Adrenal gland (tissue), 5 donors: ENCODE measurements around the gene DYNLT2.
"Not testable (repeated sequence)": the region's sequence is repeated elsewhere in the genome, so short reads cannot be mapped to it uniquely, and the experiment has no call there.

ENCODE experiments used
- CTCF ChIP-seq, 6 experiments: fragments of 450-650 bp in 4 of 6; fragments of 200-600 bp in 2 of 6; sonication (generic) in 1 of 6; IDR thresholded peaks; 1 replicate in 5 of 6; 2 replicates in 1 of 6; pipeline versions ENCODE4 v1.5.1 to v1.8.0; 2016 to 2021; ENCODE audit warnings: antibody characterized with exemption in 6 of 6, mild to moderate bottlenecking in 2 of 6, moderate library complexity in 1 of 6
- POLR2A ChIP-seq, 2 donors: fragments of 450-650 bp; IDR thresholded peaks; one replicate each; pipeline ENCODE4 v1.6.1; 2017; ENCODE audit warnings: antibody characterized with exemption in 2 of 2, mild to moderate bottlenecking in 2 of 2, moderate library complexity in 1 of 2
- donor health status: DM: no; HTN: no; CAD: no.

- not testable (repeated sequence) for TF ChIP-seq POLR2A (IDR thresholded peaks at IDR 0.05)
- peak in 4 of 6 experiments; percentile 5 to 36 (median 24) for TF ChIP-seq CTCF (IDR thresholded peaks at IDR 0.05)
Observed at GRCh38 chr6:169697115-169697514, 54.3 kb downstream of the DYNLT2 start.
